Measurements from ENCODE around the gene ZIC4. TPM values are rescaled to one million over a fixed set of nuclear protein-coding genes. Genes with fewer than 3 reads are reported as not detected.
A peak's percentile ranks its signal among the peaks of the same experiment; 100 is the strongest.

ZIC4 gene
- total RNA-seq, 1 donor from 2014 or later = 6.1 TPM

DNA sequence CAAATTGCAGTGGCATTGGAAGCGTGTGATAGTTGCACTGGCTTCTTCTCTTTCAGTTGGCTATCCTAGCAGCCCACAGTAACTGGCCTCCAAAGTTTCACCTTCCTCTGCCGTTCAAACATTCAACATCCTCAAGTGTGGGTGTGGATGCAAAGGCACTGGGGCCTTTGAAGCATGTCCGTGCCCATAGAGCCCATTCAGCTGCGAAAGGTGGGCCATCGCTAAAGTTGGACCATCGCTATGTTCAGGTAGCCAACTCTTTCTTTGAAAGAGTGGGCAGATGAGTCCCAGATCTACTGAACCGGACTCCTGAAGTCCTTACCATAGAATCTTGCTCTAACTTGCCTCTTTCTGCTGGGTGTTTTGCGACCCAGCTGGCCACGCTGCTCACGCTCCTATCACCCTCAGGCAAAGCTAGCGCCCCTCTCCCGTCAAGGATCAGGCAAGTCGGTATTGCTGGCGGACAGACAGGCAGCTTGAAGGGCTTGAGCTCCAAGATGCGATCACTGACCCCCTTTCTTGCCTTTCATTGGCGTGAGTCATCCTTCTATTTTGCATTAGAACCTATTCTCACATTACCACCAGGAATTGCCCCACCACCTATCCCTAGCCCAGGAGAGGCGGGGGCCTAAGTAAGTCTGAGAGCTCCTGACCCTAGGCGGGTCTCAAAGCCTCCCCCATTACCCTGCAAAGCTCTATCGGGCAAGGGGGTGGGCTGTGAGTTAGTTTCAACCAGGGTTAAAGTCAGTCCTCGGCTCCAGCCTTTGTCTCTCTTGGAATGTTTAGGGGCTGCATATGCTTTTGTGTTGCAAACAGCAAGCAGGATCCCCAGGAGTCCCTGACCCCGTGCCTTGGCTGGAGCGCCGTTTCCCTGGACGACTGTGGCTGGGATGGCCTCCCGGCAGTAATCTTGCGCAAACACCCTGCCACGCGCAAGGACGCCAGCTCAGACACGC lies 28.7 kb downstream of the ZIC4 start:
- Mint-ChIP-seq H3K9me3 (peaks cover 4% of the 10 kb centered on the region), H3K27me3 (ENCODE audit: low read depth) (peaks cover 98% of the 10 kb centered on the region), H3K27ac (ENCODE audit: unreplicated experiment) (no peak overlapping the region), H3K4me1 (peaks cover 48% of the 10 kb centered on the region), H3K36me3 (ENCODE audit: low read depth) (peaks cover 3% of the 10 kb centered on the region), H3K4me3 (peak overlapping the region; percentile 56)
- TF ChIP-seq, protein P1, sequence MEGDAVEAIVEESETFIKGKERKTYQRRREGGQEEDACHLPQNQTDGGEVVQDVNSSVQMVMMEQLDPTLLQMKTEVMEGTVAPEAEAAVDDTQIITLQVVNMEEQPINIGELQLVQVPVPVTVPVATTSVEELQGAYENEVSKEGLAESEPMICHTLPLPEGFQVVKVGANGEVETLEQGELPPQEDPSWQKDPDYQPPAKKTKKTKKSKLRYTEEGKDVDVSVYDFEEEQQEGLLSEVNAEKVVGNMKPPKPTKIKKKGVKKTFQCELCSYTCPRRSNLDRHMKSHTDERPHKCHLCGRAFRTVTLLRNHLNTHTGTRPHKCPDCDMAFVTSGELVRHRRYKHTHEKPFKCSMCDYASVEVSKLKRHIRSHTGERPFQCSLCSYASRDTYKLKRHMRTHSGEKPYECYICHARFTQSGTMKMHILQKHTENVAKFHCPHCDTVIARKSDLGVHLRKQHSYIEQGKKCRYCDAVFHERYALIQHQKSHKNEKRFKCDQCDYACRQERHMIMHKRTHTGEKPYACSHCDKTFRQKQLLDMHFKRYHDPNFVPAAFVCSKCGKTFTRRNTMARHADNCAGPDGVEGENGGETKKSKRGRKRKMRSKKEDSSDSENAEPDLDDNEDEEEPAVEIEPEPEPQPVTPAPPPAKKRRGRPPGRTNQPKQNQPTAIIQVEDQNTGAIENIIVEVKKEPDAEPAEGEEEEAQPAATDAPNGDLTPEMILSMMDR (conservative IDR thresholded peaks at IDR 0.05) = no peak
- no peak for DNase-seq (ENCODE audit: low read depth, low spot score)

DNA sequence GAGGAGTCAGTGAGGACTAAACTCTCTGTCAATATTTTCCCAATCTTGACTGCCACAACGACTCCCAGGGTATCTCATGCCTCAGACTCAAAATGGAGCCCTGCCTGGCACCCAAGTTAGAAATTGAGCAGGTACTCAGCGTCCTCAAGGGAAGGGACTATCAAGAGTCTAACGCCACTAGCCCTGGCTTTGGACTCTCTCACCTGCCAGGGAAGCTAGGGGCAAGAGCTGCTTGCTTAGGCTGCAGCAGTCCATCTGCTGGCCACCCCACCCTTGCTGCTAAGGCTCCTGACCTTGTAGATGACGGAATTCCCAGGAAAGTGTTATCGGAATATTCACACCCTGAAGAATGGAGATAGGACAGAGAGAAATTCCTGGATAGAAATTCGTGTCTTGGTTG lies 33.0 kb downstream of the ZIC4 start:
- Mint-ChIP-seq H3K36me3 (ENCODE audit: low read depth) (peaks cover 6% of the 10 kb centered on the region), H3K27ac (ENCODE audit: unreplicated experiment) (no peak overlapping the region), H3K4me3 (no peak overlapping the region), H3K4me1 (peaks cover 30% of the 10 kb centered on the region), H3K9me3 (peaks cover 4% of the 10 kb centered on the region), H3K27me3 (ENCODE audit: low read depth) (peaks cover 99% of the 10 kb centered on the region)
- DNase-seq (ENCODE audit: low read depth, low spot score) = no peak
- TF ChIP-seq, protein P1 (conservative IDR thresholded peaks at IDR 0.05) = no peak

DNA sequence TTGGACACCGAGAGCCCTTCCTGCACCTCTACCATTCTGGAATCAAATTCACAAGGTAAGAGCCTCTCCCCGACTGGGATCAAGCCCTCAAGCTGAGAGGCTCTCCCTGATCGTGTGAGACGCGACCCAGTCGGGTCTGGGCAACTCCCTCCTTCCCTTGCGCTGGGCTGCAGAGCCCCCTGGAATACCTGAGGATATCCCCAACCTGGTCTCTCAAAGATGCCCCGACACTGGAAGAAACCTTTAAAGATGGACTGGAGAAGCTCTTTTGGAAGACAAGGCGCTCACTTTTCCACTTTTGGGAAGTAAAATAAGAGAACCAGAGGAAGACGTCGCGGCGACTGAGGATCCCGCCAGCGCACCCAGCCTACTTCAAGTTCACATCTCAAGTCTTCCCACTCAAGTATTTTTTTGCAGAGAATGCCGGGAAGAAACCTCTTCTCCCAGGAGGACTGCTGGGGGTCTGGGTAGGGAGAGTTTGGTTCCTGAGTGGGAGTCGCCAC lies 33.8 kb downstream of the ZIC4 start:
- H3K27me3 Mint-ChIP-seq (ENCODE audit: low read depth) = peaks cover 99% of the 10 kb centered on the region
- peaks cover 22% of the 10 kb centered on the region for H3K4me1 Mint-ChIP-seq
- H3K9me3 Mint-ChIP-seq = peaks cover 4% of the 10 kb centered on the region
- peak overlapping the region; percentile 36 for H3K4me3 Mint-ChIP-seq
- TF ChIP-seq, protein P1 (conservative IDR thresholded peaks at IDR 0.05) = no peak
- peaks cover 6% of the 10 kb centered on the region for H3K36me3 Mint-ChIP-seq (ENCODE audit: low read depth)
- H3K27ac Mint-ChIP-seq (ENCODE audit: unreplicated experiment) = no peak overlapping the region
- DNase-seq (ENCODE audit: low read depth, low spot score) = no peak

DNA sequence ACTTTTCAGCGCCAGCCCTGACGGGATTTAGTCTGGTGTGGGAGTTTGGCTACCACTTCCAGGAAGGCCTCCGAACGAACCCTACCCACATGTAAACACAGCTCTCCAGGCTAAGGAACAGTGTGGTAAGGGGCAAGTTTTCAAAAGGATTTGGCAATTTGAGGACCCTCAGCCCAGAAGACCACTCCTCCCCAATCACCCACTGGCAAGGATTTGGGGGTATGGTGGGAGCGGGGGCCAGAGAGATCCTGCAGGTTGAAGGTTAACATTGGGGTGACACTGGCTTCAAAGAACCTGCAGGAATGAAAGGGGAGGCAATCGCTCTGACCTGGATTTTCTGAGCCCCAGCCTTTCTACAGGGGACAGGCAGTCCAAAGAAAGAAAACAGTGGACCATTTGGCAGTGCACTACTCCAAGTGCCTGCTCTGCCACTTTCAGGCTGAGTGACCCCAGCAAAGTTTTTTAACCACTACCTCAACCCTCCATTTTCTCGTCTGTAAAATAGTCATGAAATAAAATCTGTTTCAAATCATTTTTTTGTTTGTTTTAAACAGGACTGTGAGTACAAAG lies 34.5 kb downstream of the ZIC4 start:
- Mint-ChIP-seq H3K9me3 (peaks cover 4% of the 10 kb centered on the region), H3K4me3 (peak overlapping the region; percentile 36), H3K27me3 (ENCODE audit: low read depth) (peaks cover 99% of the 10 kb centered on the region), H3K27ac (ENCODE audit: unreplicated experiment) (no peak overlapping the region), H3K4me1 (peaks cover 20% of the 10 kb centered on the region), H3K36me3 (ENCODE audit: low read depth) (peaks cover 6% of the 10 kb centered on the region)
- no peak for DNase-seq (ENCODE audit: low read depth, low spot score)
- TF ChIP-seq, protein P1 (conservative IDR thresholded peaks at IDR 0.05) = no peak

DNA sequence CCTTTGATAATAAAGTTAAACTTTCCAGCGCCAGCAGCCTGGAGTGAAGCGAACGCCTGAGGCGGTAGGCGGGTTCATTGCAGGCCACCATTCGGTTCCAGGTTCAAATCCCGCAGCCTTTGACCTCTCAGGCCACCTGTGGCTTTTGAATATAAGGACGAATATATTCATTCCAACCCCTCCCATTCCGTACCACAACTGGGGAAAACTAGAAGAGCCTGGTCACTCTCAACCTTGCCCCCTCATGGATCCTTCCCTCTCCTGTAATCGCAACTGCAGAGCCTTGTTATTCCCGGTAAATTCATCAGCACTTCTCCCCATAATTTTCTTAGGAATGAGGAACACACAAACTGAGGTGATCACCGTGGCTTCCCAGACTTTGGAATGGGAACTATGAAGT lies 35.2 kb downstream of the ZIC4 start:
- DNase-seq (ENCODE audit: low read depth, low spot score) = no peak
- Mint-ChIP-seq H3K27me3 (ENCODE audit: low read depth) (peaks cover 99% of the 10 kb centered on the region), H3K36me3 (ENCODE audit: low read depth) (peaks cover 6% of the 10 kb centered on the region), H3K4me3 (peak overlapping the region; percentile 68), H3K27ac (ENCODE audit: unreplicated experiment) (no peak overlapping the region), H3K4me1 (peaks cover 20% of the 10 kb centered on the region), H3K9me3 (peaks cover 4% of the 10 kb centered on the region)
- TF ChIP-seq, protein P1 (conservative IDR thresholded peaks at IDR 0.05) = no peak

All from neural crest cell (in vitro differentiated cells).